T-helper 1 cell treated with Interleukin-12 subunit alpha and Interleukin-12 subunit beta and Interleukin-4 antibody, amounts not matched to agents 30 μg/mL and 1 μg/mL, for 36 hours (primary cell): Measurements from ENCODE around the gene TRIM62.

Experiments used
- H3K27ac Mint-ChIP-seq: one replicate; pipeline ENCODE4 v1.8.0; 2021; ENCODE audit warnings: mild to moderate bottlenecking, mixed read lengths
- H3K27me3 Mint-ChIP-seq: one replicate; pipeline ENCODE4 v1.8.0; 2021; ENCODE audit warnings: low read depth, mixed read lengths
- H3K36me3 Mint-ChIP-seq: one replicate; pipeline ENCODE4 v1.8.0; 2021; ENCODE audit warnings: low read depth, mixed read lengths
- H3K4me1 Mint-ChIP-seq: one replicate; pipeline ENCODE4 v1.8.0; 2021; ENCODE audit warnings: low read depth, mixed read lengths
- H3K4me3 Mint-ChIP-seq: one replicate; pipeline ENCODE4 v1.8.0; 2021; ENCODE audit warnings: mild to moderate bottlenecking, moderate library complexity, mixed read lengths
- H3K9me3 Mint-ChIP-seq: one replicate; pipeline ENCODE4 v1.8.0; 2021; ENCODE audit warnings: mixed read lengths

Gene TRIM62

GRCh38 chr1:33171977-33172813 lies 9.6 kb downstream of the TRIM62 start:
- Mint-ChIP-seq H3K4me3 (no peak overlapping the region), H3K36me3 (peaks cover 4% of the 10 kb centered on the region), H3K27ac (no peak overlapping the region), H3K9me3 (no peaks in the 10 kb centered on the region), H3K27me3 (no peaks in the 10 kb centered on the region), H3K4me1 (peaks cover 4% of the 10 kb centered on the region)

- H3K27ac Mint-ChIP-seq, result no peak overlapping the region
- H3K4me1 Mint-ChIP-seq, result peaks cover 4% of the 10 kb centered on the region
- H3K27me3 Mint-ChIP-seq, result no peaks in the 10 kb centered on the region
- no peaks in the 10 kb centered on the region for H3K9me3 Mint-ChIP-seq
- H3K36me3 Mint-ChIP-seq, result peaks cover 4% of the 10 kb centered on the region
- H3K4me3 Mint-ChIP-seq, result no peak overlapping the region
These were observed 11.2 kb downstream of the TRIM62 start for GRCh38 chr1:33170351-33171274.

GRCh38 chr1:33169290-33170055 lies 12.4 kb downstream of the TRIM62 start:
- Mint-ChIP-seq H3K27ac (no peak overlapping the region), H3K4me1 (peaks cover 4% of the 10 kb centered on the region), H3K27me3 (no peaks in the 10 kb centered on the region), H3K4me3 (no peak overlapping the region), H3K9me3 (no peaks in the 10 kb centered on the region), H3K36me3 (peaks cover 4% of the 10 kb centered on the region)

GRCh38 chr1:33168556-33169289 lies 13.1 kb downstream of the TRIM62 start:
- Mint-ChIP-seq H3K27me3 (no peaks in the 10 kb centered on the region), H3K4me1 (peaks cover 4% of the 10 kb centered on the region), H3K36me3 (peaks cover 5% of the 10 kb centered on the region), H3K27ac (no peak overlapping the region), H3K4me3 (no peak overlapping the region), H3K9me3 (no peaks in the 10 kb centered on the region)

- Mint-ChIP-seq H3K36me3 (peaks cover 7% of the 10 kb centered on the region), H3K27me3 (no peaks in the 10 kb centered on the region), H3K4me3 (no peak overlapping the region), H3K4me1 (peaks cover 4% of the 10 kb centered on the region), H3K9me3 (no peaks in the 10 kb centered on the region), H3K27ac (no peak overlapping the region)
These were observed 14.0 kb downstream of the TRIM62 start for GRCh38 chr1:33167650-33168447.

- H3K27me3 Mint-ChIP-seq, result no peaks in the 10 kb centered on the region
- no peak overlapping the region for H3K4me3 Mint-ChIP-seq
- H3K36me3 Mint-ChIP-seq, result peaks cover 9% of the 10 kb centered on the region
- no peaks in the 10 kb centered on the region for H3K9me3 Mint-ChIP-seq
- H3K4me1 Mint-ChIP-seq, result no peaks in the 10 kb centered on the region
- H3K27ac Mint-ChIP-seq, result no peak overlapping the region
These were observed 16.0 kb downstream of the TRIM62 start for GRCh38 chr1:33165809-33166208.

GRCh38 chr1:33165209-33165608 lies 16.6 kb downstream of the TRIM62 start:
- no peak overlapping the region for H3K27ac Mint-ChIP-seq

GRCh38 chr1:33163621-33164519 lies 18.0 kb downstream of the TRIM62 start:
- Mint-ChIP-seq H3K4me1 (no peaks in the 10 kb centered on the region), H3K27me3 (no peaks in the 10 kb centered on the region), H3K9me3 (no peaks in the 10 kb centered on the region), H3K36me3 (peaks cover 9% of the 10 kb centered on the region), H3K27ac (no peak overlapping the region), H3K4me3 (no peak overlapping the region)

More at GRCh38 chr1:33165209-33165608, 16.6 kb downstream of the TRIM62 start:
- no peaks in the 10 kb centered on the region for H3K27me3 Mint-ChIP-seq
- H3K4me3 Mint-ChIP-seq, result no peak overlapping the region
- no peaks in the 10 kb centered on the region for H3K4me1 Mint-ChIP-seq
- peaks cover 9% of the 10 kb centered on the region for H3K36me3 Mint-ChIP-seq
- no peaks in the 10 kb centered on the region for H3K9me3 Mint-ChIP-seq

- H3K27ac Mint-ChIP-seq, result no peak overlapping the region
- H3K9me3 Mint-ChIP-seq, result no peaks in the 10 kb centered on the region
- H3K4me3 Mint-ChIP-seq, result no peak overlapping the region
- no peaks in the 10 kb centered on the region for H3K27me3 Mint-ChIP-seq
- H3K36me3 Mint-ChIP-seq, result peaks cover 10% of the 10 kb centered on the region
- no peaks in the 10 kb centered on the region for H3K4me1 Mint-ChIP-seq
These were observed 19.7 kb downstream of the TRIM62 start for GRCh38 chr1:33162141-33162540.

- no peak overlapping the region for H3K27ac Mint-ChIP-seq
- no peaks in the 10 kb centered on the region for H3K27me3 Mint-ChIP-seq
- H3K36me3 Mint-ChIP-seq, result peaks cover 13% of the 10 kb centered on the region
- H3K9me3 Mint-ChIP-seq, result no peaks in the 10 kb centered on the region
- H3K4me1 Mint-ChIP-seq, result no peaks in the 10 kb centered on the region
- H3K4me3 Mint-ChIP-seq, result no peak overlapping the region
These were observed 20.7 kb downstream of the TRIM62 start for GRCh38 chr1:33161061-33161681.

- no peak overlapping the region for H3K4me3 Mint-ChIP-seq
These were observed 22.3 kb downstream of the TRIM62 start for GRCh38 chr1:33159577-33159976.

GRCh38 chr1:33158366-33158765 lies 23.5 kb downstream of the TRIM62 start:
- H3K9me3 Mint-ChIP-seq, result no peaks in the 10 kb centered on the region
- H3K27me3 Mint-ChIP-seq, result no peaks in the 10 kb centered on the region
- H3K4me1 Mint-ChIP-seq, result no peaks in the 10 kb centered on the region
- H3K27ac Mint-ChIP-seq, result no peak overlapping the region
- H3K4me3 Mint-ChIP-seq, result no peak overlapping the region
- H3K36me3 Mint-ChIP-seq, result peaks cover 16% of the 10 kb centered on the region

More at GRCh38 chr1:33159577-33159976, 22.3 kb downstream of the TRIM62 start:
- Mint-ChIP-seq H3K36me3 (peaks cover 15% of the 10 kb centered on the region), H3K27ac (no peak overlapping the region), H3K27me3 (no peaks in the 10 kb centered on the region), H3K9me3 (no peaks in the 10 kb centered on the region), H3K4me1 (no peaks in the 10 kb centered on the region)
